SJCRH30 (cell line): ENCODE measurements around the gene EIF6. TPM values are rescaled to one million over a fixed set of nuclear protein-coding genes. Genes with fewer than 3 reads are reported as not detected.
"Not testable (repeated sequence)": the region's sequence is repeated elsewhere in the genome, so short reads cannot be mapped to it uniquely, and the experiment has no call there.

Experiments used
- DNase-seq, 2 experiments: peaks; one replicate each; pipeline ENCODE4 v3.0.0-alpha.2; 2015 to 2020
- H3K27ac ChIP-seq: fragments of 250-450 bp; sonication (Bioruptor Pico); 2 replicates; pipeline ENCODE4 v1.5.1; 2020; ENCODE audit warnings: mild to moderate bottlenecking, moderate library complexity
- H3K27me3 ChIP-seq: fragments of 250-450 bp; sonication (Bioruptor Pico); 2 replicates; pipeline ENCODE4 v1.5.1; 2020; ENCODE audit warnings: mild to moderate bottlenecking, moderate library complexity
- H3K36me3 ChIP-seq: fragments of 250-450 bp; sonication (Bioruptor Pico); 2 replicates; pipeline ENCODE4 v1.5.1; 2020; ENCODE audit warnings: mild to moderate bottlenecking, moderate library complexity
- H3K4me1 ChIP-seq: fragments of 250-450 bp; sonication (Bioruptor Pico); 2 replicates; pipeline ENCODE4 v1.5.1; 2020; ENCODE audit warnings: mild to moderate bottlenecking, moderate library complexity
- H3K4me3 ChIP-seq: fragments of 250-450 bp; sonication (Bioruptor Pico); 2 replicates; pipeline ENCODE4 v1.5.1; 2020; ENCODE audit warnings: mild to moderate bottlenecking, moderate library complexity
- H3K9me3 ChIP-seq: fragments of 250-450 bp; sonication (Bioruptor Pico); replicated peaks from 2 replicates; pipeline ENCODE4 v1.5.1; 2020; ENCODE audit warnings: mild to moderate bottlenecking, moderate library complexity
- total RNA-seq: library from RNA; depleted of rRNA; stranded (reverse); fragments of >200 nt; shearing (Covaris generic); gene quantifications from 2 replicates; pipeline ENCODE4 v1.2.3, GENCODE V29; 2014

Gene EIF6
- total RNA-seq, 1 experiment from 2014 or later = 142 TPM

DNA sequence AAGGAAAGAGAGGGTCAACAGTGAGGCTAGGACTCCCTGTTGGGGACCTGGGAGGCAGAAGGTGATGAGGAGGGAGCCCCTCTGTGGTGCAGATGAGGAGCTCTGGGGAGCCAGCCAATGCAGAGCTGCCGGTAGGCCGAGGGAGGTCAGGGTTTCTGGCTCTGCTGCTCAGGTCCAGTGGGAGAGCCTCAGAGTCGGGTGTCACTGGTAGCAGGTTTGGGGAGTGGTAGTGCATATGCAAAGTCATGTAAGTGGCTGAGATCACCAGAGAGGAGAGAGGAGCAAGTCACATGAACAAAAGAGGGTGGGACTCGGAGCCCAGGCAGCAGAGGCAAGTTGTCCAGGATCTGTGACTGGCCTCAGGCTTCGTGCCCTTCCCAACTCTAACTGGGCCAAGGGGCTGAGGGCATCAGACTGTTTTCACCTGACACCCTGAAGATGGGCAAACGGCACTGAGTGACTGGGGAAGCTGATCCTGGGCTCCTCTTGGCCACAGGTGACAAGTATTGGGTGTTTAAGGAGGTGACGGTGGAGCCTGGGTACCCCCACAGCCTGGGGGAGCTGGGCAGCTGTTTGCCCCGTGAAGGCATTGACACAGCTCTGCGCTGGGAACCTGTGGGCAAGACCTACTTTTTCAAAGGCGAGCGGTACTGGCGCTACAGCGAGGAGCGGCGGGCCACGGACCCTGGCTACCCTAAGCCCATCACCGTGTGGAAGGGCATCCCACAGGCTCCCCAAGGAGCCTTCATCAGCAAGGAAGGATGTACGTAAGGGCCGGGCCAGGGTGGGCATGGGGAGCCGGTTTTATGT lies 13.3 kb downstream of the EIF6 start:
- H3K27me3 ChIP-seq = no peaks in the 10 kb centered on the region
- H3K27ac ChIP-seq = no peak overlapping the region
- H3K4me1 ChIP-seq = no peaks in the 10 kb centered on the region
- no peak overlapping the region for H3K4me3 ChIP-seq
- no peaks in the 10 kb centered on the region for H3K36me3 ChIP-seq
- no peaks in the 10 kb centered on the region for H3K9me3 ChIP-seq
- no peak for DNase-seq

GRCh38 chr20:35270021-35270902 lies 14.3 kb downstream of the EIF6 start:
- no peak for DNase-seq
- Histone ChIP-seq H3K27ac (no peak overlapping the region), H3K27me3 (no peaks in the 10 kb centered on the region), H3K4me3 (no peak overlapping the region), H3K9me3 (no peaks in the 10 kb centered on the region), H3K4me1 (no peaks in the 10 kb centered on the region), H3K36me3 (no peaks in the 10 kb centered on the region)

DNA sequence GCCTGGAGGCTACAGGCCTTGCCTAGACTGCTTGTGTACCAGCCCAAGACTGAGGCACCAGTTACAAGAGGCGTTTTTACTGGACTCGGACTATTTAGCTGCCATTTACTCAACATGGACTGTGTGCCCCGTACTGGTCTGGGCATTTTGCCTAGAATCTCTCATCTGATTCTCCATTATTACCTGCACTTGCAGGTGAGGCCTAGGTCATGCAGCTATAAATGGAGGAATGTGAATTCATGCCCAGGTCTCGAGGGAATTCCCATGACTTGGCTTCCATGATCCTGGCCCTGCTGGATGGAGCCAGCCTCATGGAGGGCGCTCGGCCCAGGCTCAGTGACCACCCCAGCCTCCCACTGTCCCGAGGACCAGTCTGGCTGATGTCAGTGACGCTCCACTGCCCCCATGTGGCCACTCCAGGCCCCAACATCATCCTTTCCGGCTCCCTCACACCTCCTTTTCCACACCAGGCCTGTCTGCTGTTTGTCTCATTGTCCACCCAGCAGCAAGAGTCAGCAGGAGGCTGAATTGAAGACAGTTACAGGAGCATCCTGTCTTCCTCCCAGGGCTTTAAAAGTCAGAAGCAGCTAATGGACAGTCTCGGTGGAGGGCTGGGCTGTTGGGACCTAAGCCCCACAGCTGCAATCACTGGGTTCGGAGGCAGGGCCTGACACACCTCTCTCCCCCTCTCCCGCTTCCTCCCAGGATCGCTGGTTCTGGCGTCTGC lies 15.4 kb downstream of the EIF6 start:
- H3K9me3 ChIP-seq = no peaks in the 10 kb centered on the region
- DNase-seq = peak; percentile 83 to 92
- H3K27ac ChIP-seq = no peak overlapping the region
- no peak overlapping the region for H3K4me3 ChIP-seq
- no peaks in the 10 kb centered on the region for H3K27me3 ChIP-seq
- 0 out of 2 replicates have a peak, but pooled peaks cover under 1% of the 10 kb centered on the region for H3K4me1 ChIP-seq
- H3K36me3 ChIP-seq = no peaks in the 10 kb centered on the region

- Histone ChIP-seq H3K27ac (no peak overlapping the region), H3K36me3 (no peaks in the 10 kb centered on the region), H3K27me3 (no peaks in the 10 kb centered on the region), H3K9me3 (no peaks in the 10 kb centered on the region), H3K4me3 (no peak overlapping the region), H3K4me1 (peaks cover 12% of the 10 kb centered on the region)
- no peak for DNase-seq
These were observed 17.5 kb downstream of the EIF6 start for GRCh38 chr20:35267092-35267491.

- no peak for DNase-seq
- Histone ChIP-seq H3K27me3 (no peaks in the 10 kb centered on the region), H3K4me3 (no peak overlapping the region), H3K27ac (no peak overlapping the region), H3K4me1 (peaks cover 12% of the 10 kb centered on the region), H3K9me3 (no peaks in the 10 kb centered on the region), H3K36me3 (no peaks in the 10 kb centered on the region)
These were observed 19.8 kb downstream of the EIF6 start for GRCh38 chr20:35264755-35265154.

- Histone ChIP-seq H3K27ac (peak overlapping the region; percentile 53; the same call in 1 of the 2 replicates), H3K4me1 (peaks cover 12% of the 10 kb centered on the region), H3K4me3 (no peak overlapping the region), H3K36me3 (no peaks in the 10 kb centered on the region), H3K9me3 (no peaks in the 10 kb centered on the region), H3K27me3 (no peaks in the 10 kb centered on the region)
- no peak for DNase-seq
These were observed 20.8 kb downstream of the EIF6 start for GRCh38 chr20:35263532-35264341.

GRCh38 chr20:35262731-35263531 lies 21.6 kb downstream of the EIF6 start:
- H3K36me3 ChIP-seq, H3K9me3 ChIP-seq, H3K4me3 ChIP-seq, H3K27me3 ChIP-seq: not testable (repeated sequence)
- Histone ChIP-seq H3K4me1 (peaks cover 16% of the 10 kb centered on the region), H3K27ac (peak overlapping the region; percentile 53; the same call in 1 of the 2 replicates)
- DNase-seq = peak; percentile 56 to 70

- H3K27ac ChIP-seq, H3K9me3 ChIP-seq, H3K36me3 ChIP-seq, H3K27me3 ChIP-seq, H3K4me3 ChIP-seq, DNase-seq: not testable (repeated sequence)
- peaks cover 17% of the 10 kb centered on the region for H3K4me1 ChIP-seq
These were observed 22.3 kb downstream of the EIF6 start for GRCh38 chr20:35262321-35262720.

DNA sequence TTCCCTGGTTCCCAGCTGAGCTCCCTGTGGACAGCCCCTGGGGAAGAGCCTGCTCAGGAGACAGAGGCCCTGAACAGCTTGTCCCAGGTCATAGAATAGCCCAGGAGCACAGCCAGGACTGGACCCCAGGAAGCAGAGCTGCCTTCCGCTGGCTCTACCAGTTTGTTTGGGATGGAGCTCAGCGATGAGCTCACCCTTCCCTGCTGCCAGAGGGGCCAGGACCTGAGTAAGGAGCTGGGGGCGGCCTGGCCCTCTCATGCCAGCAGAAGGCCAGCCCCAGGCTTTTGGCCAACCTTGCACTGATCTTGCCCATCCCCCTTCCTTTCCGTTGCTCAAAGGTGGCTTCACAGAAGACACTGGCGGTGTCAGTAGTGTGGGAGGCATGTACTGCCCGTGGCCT lies 24.1 kb downstream of the EIF6 start:
- H3K9me3 ChIP-seq = no peaks in the 10 kb centered on the region
- no peaks in the 10 kb centered on the region for H3K27me3 ChIP-seq
- H3K27ac ChIP-seq = no peak overlapping the region
- peaks cover 17% of the 10 kb centered on the region for H3K4me1 ChIP-seq
- DNase-seq = no peak
- H3K4me3 ChIP-seq = no peak overlapping the region
- H3K36me3 ChIP-seq = no peaks in the 10 kb centered on the region

DNA sequence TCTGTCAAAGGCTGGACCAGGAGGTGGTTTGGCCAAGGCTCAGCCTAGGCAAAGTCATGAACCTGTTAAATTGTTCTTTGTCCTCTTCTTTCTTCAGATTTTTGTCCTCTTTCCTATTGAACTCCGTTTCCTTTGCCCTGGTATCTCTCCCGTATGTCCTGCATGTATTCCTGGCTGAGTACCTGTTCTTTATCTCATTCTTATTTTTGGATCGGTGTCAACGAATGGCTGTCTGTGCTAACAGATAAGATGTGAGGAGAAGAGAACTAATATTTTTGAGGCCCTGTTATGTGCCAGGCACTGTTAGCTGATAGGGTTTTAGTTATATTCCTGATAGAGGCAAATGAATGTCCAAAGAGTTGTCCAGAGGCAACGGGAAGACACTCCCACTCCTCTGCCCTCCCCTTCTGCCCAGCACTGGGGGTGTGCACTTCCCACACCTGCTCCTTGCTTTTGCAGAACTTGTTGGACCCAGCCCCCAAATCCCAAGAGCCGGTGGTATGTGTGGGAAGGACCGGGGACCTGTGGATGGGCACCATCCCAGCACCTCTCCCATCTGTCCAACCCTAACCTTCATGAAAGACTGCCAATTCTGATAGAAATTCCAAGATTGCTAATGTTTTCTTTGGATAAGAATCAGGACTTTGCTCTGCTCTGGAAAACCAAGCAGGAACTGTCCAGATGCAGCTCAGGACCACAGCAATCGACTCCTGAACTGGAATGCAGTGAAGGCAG lies 27.2 kb downstream of the EIF6 start:
- Histone ChIP-seq H3K27ac (no peak overlapping the region), H3K27me3 (no peaks in the 10 kb centered on the region), H3K36me3 (no peaks in the 10 kb centered on the region), H3K9me3 (no peaks in the 10 kb centered on the region), H3K4me1 (peaks cover 5% of the 10 kb centered on the region; the same call in 1 of the 2 replicates), H3K4me3 (no peak overlapping the region)
- no peak for DNase-seq

GRCh38 chr20:35254448-35254999 lies 30.0 kb downstream of the EIF6 start:
- H3K27ac ChIP-seq = no peak overlapping the region
- no peaks in the 10 kb centered on the region for H3K36me3 ChIP-seq
- H3K4me3 ChIP-seq = no peak overlapping the region
- peaks cover 5% of the 10 kb centered on the region; the same call in 1 of the 2 replicates for H3K4me1 ChIP-seq
- DNase-seq = no peak
- H3K9me3 ChIP-seq = no peaks in the 10 kb centered on the region
- H3K27me3 ChIP-seq = no peaks in the 10 kb centered on the region; the same call in 1 of the 2 replicates

DNA sequence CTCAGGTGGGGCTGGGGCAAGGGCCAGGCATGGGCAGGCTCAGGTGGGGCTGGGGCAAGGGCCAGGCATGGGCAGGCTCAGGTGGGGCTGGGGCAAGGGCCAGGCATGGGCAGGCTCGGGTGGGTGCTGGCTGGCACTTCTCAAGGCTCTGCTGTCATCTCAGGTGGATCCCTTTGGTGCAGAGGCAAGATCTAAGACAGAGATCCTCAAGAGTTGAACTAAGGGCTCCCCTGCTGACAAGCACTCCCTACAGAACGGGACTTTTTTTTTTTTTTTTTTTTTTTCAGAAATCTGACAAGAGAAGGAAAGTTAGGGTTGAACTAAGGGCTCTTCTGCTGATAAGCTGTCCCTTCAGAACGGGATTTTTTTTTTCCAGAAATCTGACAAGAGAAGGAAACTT lies 31.6 kb downstream of the EIF6 start:
- Histone ChIP-seq H3K4me1 (peaks cover 1% of the 10 kb centered on the region; the same call in 1 of the 2 replicates), H3K9me3 (no peaks in the 10 kb centered on the region), H3K27me3 (no peaks in the 10 kb centered on the region; the same call in 1 of the 2 replicates), H3K27ac (no peak overlapping the region), H3K36me3 (no peaks in the 10 kb centered on the region), H3K4me3 (no peak overlapping the region)
- no peak for DNase-seq

DNA sequence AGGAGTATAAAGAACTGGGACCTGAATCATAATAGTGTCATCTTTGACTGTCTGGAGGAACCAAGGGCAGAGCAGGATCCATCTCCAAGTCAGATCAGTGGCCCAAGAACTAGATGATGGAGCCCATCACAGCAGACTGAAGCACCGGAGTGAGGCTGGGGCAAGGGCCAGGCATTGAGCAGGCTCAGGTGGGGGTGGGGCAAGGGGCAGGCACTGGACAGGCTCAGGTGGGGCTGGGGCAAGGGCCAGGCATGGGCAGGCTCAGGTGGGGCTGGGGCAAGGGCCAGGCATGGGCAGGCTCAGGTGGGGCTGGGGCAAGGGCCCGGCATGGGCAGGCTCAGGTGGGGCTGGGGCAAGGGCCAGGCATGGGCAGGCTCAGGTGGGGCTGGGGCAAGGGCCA lies 32.0 kb downstream of the EIF6 start:
- H3K27me3 ChIP-seq, H3K27ac ChIP-seq, DNase-seq, H3K4me1 ChIP-seq, H3K9me3 ChIP-seq, H3K36me3 ChIP-seq, H3K4me3 ChIP-seq: not testable (repeated sequence)
